Activated CD8-positive, alpha-beta T cell treated with anti-CD3 and anti-CD28 coated beads for 36 hours (primary cell): ENCODE results near the gene DNAH12. TPM values are rescaled to one million over a fixed set of nuclear protein-coding genes. Genes with fewer than 3 reads are reported as not detected.
A peak's percentile ranks its signal among the peaks of the same experiment; 100 is the strongest.

Experiments used
- ATAC-seq: fragments of 200-7000 bp; cut with Tn5 transposase; one replicate; pipeline ENCODE4 v1.10.0; 2021; ENCODE audit warnings: mild to moderate bottlenecking, moderate library complexity
- CTCF ChIA-PET: fragments of 350-600 bp; sonication (Branson Sonifier 250); formaldehyde crosslinking; loops from one replicate; lab custom pipeline; 2021; ENCODE audit warnings: antibody characterized with exemption; lab: Charles Lee
- POLR2A ChIA-PET: fragments of 350-600 bp; sonication (Branson Sonifier 250); formaldehyde crosslinking; loops from one replicate; lab custom pipeline; 2021; ENCODE audit warnings: antibody characterized with exemption; lab: Charles Lee
- DNase-seq: peaks from one replicate; pipeline ENCODE4 v3.0.0-alpha.2; 2020
- H3K27ac Mint-ChIP-seq: one replicate; pipeline ENCODE4 v1.8.0; 2021; ENCODE audit warnings: mild to moderate bottlenecking, mixed read lengths
- H3K27me3 Mint-ChIP-seq: one replicate; pipeline ENCODE4 v1.8.0; 2021; ENCODE audit warnings: mixed read lengths
- H3K36me3 Mint-ChIP-seq: one replicate; pipeline ENCODE4 v1.8.0; 2021; ENCODE audit warnings: low read depth, mixed read lengths
- H3K4me1 Mint-ChIP-seq: one replicate; pipeline ENCODE4 v1.8.0; 2021; ENCODE audit warnings: low read depth, mixed read lengths
- H3K4me3 Mint-ChIP-seq: one replicate; pipeline ENCODE4 v1.8.0; 2021; ENCODE audit warnings: mild to moderate bottlenecking, moderate library complexity, mixed read lengths
- H3K9me3 Mint-ChIP-seq: one replicate; pipeline ENCODE4 v1.8.0; 2021; ENCODE audit warnings: mixed read lengths
- intact Hi-C: fragments of 100-400 bp; cut with micrococcal nuclease; formaldehyde crosslinking; loops from one replicate; pipeline ENCODE4 v1.10.0; 2022
- total RNA-seq, 2 experiments: library from RNA; stranded (reverse); gene quantifications; one replicate each; pipeline ENCODE4 v1.2.3, GENCODE V29; 2021
- TF ChIP-seq, protein P1 (sequence below): fragments of 200-600 bp; IDR thresholded peaks from one replicate; pipeline ENCODE4 v1.8.0; 2022; ENCODE audit warnings: antibody characterized with exemption, mild to moderate bottlenecking

The DNAH12 gene
- total RNA-seq, 2 experiments from 2014 or later = 0.07 TPM; not detected in 1

DNA sequence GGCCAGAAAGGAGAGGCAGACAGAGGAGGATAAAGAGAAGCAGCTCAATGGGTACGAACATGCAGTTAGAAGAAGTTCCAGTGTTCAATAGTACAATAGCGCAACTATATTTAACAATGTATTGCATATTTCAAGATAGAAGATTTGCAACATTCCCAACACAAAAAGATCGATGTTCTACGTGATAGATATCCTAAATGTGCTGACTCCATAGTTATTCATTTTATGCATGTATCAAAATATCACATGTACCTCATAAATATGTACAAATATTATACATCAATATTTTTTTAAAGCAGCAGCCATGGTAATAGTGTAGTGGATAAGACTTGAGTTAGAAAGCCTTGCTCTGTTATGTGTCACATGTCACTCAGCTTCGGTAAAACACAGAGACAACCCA, 141.5 kb downstream of the DNAH12 start:
- no peaks in the 10 kb centered on the region for H3K36me3 Mint-ChIP-seq
- peaks cover 2% of the 10 kb centered on the region for H3K27me3 Mint-ChIP-seq
- DNase-seq = no peak
- TF ChIP-seq, protein P1, sequence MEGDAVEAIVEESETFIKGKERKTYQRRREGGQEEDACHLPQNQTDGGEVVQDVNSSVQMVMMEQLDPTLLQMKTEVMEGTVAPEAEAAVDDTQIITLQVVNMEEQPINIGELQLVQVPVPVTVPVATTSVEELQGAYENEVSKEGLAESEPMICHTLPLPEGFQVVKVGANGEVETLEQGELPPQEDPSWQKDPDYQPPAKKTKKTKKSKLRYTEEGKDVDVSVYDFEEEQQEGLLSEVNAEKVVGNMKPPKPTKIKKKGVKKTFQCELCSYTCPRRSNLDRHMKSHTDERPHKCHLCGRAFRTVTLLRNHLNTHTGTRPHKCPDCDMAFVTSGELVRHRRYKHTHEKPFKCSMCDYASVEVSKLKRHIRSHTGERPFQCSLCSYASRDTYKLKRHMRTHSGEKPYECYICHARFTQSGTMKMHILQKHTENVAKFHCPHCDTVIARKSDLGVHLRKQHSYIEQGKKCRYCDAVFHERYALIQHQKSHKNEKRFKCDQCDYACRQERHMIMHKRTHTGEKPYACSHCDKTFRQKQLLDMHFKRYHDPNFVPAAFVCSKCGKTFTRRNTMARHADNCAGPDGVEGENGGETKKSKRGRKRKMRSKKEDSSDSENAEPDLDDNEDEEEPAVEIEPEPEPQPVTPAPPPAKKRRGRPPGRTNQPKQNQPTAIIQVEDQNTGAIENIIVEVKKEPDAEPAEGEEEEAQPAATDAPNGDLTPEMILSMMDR = no peak
- intact Hi-C loops = no loop called here
- ChIA-PET POLR2A (no interaction called here), CTCF (no interaction called here)
- no peak for ATAC-seq
- H3K9me3 Mint-ChIP-seq = no peaks in the 10 kb centered on the region
- H3K4me3 Mint-ChIP-seq = no peak overlapping the region
- H3K4me1 Mint-ChIP-seq = peaks cover 4% of the 10 kb centered on the region
- no peak overlapping the region for H3K27ac Mint-ChIP-seq

- Mint-ChIP-seq H3K36me3 (no peaks in the 10 kb centered on the region), H3K27me3 (peaks cover 2% of the 10 kb centered on the region), H3K9me3 (no peaks in the 10 kb centered on the region), H3K4me3 (no peak overlapping the region), H3K4me1 (peaks cover 14% of the 10 kb centered on the region), H3K27ac (peak overlapping the region; percentile 73)
- intact Hi-C loops = no loop called here
- TF ChIP-seq, protein P1 = peak; percentile 87
- ATAC-seq (peak; percentile 99), DNase-seq (peak; percentile 62)
- ChIA-PET CTCF (interaction anchor here (0.6 to 2.6 kb wide), 51 partner anchors 10 to 524 kb away, joined by 3 to 18 read pairs (median 4); partner anchors contain the start of genes ARF4, DNAH12 and PDE12), POLR2A (interaction anchor here (0.8 to 1.4 kb wide), 2 partner anchors 9 to 201 kb away, joined by 3 to 5 read pairs; no protein-coding TSS in a partner anchor)
Observed at GRCh38 chr3:57397175-57398026, 146.7 kb downstream of the DNAH12 start.

DNA sequence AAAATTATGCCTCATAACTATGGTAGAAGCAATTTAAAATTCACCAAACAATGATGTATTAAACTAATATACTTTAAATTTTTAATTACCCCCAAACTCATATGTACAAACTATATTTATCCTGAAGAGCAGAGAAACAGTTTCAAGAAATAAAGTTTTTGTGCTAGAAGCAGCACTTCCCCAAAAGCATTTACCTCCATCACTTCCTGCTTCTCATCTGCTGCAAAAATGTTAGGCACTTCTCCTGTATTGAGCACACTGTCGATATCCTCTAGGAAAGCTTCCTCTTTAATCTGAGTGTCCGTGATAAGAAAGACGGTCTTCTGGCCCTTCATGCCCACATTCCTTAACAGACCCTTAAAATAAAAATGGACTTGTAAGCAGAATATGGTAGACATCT, 150.2 kb downstream of the DNAH12 start:
- Mint-ChIP-seq H3K36me3 (no peaks in the 10 kb centered on the region), H3K27me3 (peaks cover 2% of the 10 kb centered on the region), H3K4me1 (peaks cover 14% of the 10 kb centered on the region), H3K9me3 (no peaks in the 10 kb centered on the region), H3K27ac (no peak overlapping the region), H3K4me3 (no peak overlapping the region)
- ATAC-seq (no peak), DNase-seq (no peak)
- intact Hi-C loops = no loop called here
- ChIA-PET POLR2A (no interaction called here), CTCF (no interaction called here)
- TF ChIP-seq, protein P1 = no peak

DNA sequence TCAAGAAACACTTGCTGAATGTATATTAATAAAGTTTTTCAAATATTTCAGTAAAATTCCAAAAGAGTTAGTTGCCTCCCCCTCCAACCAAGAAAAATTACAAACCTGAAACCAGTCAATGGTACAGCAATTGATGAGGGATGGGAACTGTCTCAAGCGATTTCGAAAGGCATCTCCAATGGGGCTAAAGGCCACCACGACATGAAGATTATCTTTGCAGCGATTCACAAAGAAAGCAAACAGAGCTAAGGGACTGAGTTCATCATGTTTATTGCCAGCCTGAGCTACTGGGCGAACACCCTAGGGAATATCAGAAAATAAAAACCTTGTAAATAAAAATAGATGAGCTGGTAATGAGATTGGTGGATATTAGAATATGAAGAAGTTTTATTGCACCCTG, 152.4 kb downstream of the DNAH12 start:
- DNase-seq = no peak
- Mint-ChIP-seq H3K4me3 (no peak overlapping the region), H3K4me1 (peaks cover 6% of the 10 kb centered on the region), H3K9me3 (no peaks in the 10 kb centered on the region), H3K27ac (no peak overlapping the region), H3K36me3 (no peaks in the 10 kb centered on the region), H3K27me3 (no peaks in the 10 kb centered on the region)
- POLR2A ChIA-PET = no interaction called here
- intact Hi-C loops = no loop called here
- ATAC-seq = no peak
- CTCF ChIA-PET = no interaction called here
- TF ChIP-seq, protein P1 = no peak

- Mint-ChIP-seq H3K9me3 (no peaks in the 10 kb centered on the region), H3K27ac (no peak overlapping the region), H3K4me1 (peaks cover 6% of the 10 kb centered on the region), H3K27me3 (no peaks in the 10 kb centered on the region), H3K36me3 (no peaks in the 10 kb centered on the region), H3K4me3 (no peak overlapping the region)
- ChIA-PET CTCF (no interaction called here), POLR2A (no interaction called here)
- ATAC-seq (no peak), DNase-seq (no peak)
- TF ChIP-seq, protein P1 = no peak
- intact Hi-C loops = no loop called here
Observed at GRCh38 chr3:57389271-57389670, 154.9 kb downstream of the DNAH12 start.
